Measurements from ENCODE around the gene PAH.

DNA sequence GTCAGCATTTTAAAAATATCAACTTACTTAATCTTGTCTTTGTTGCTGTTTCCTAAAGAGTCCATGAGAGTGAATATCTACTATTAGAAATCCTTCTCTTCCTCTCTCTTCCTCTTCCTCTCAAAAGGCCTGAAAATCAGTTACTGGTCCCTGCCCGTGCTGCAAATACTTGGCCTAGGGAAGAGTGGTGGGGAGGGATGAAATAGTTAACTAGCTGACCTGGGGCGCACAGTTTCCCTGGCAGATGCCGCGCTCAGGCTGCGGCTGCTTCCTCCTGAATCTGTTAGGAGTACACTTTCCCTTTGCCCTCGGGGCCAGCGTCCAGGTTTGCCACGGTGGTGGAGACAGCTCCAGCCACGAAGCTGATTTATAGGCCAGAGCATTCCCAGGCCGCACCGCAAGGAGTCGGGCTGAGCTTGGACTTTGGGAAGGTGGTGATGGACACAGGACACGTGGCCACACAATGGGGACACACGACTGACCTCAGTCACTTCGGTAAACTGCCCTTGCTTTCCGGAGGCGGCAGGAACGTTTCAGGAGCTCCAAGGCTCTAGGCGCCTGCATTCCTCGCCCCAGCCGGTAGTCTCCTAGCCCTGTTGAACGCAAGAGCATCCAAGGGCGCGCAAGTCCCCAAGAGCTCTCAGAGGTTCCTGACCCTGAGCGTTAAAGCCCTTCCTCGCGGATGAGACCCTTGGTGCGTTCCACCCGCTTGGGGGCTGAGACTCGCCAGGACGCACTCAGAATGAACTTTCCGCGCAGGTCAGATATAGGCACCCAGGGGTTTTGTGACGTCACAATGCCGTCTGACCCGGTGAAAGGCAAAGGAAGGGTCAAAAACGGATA lies 33.3 kb upstream of the PAH start:
- TF ChIP-seq, protein P1, sequence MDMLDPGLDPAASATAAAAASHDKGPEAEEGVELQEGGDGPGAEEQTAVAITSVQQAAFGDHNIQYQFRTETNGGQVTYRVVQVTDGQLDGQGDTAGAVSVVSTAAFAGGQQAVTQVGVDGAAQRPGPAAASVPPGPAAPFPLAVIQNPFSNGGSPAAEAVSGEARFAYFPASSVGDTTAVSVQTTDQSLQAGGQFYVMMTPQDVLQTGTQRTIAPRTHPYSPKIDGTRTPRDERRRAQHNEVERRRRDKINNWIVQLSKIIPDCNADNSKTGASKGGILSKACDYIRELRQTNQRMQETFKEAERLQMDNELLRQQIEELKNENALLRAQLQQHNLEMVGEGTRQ (IDR thresholded peaks at IDR 0.05; ENCODE audit: low read depth, low read length) = no peak
- TF ChIP-seq POLR2A (IDR thresholded peaks at IDR 0.05; ENCODE audit: low read depth, low read length) = no peak

All from IMR-90 (cell line).